ENCODE data around the gene PLXND1. TPM values are rescaled to one million over a fixed set of nuclear protein-coding genes. Genes with fewer than 3 reads are reported as not detected.

PLXND1 gene
- total and polyA plus RNA-seq, 2 donors from 2014 or later: 67.0 to 152 TPM

GRCh38 chr3:129583289-129583688 lies 23.2 kb downstream of the PLXND1 start:
- TF ChIP-seq CTCF (IDR thresholded peaks at IDR 0.05; ENCODE audit: borderline replicate concordance, extremely low read depth, insufficient read depth): no peak
- Histone ChIP-seq H3K4me1 (ENCODE audit: control insufficient read depth in 2 of 3, insufficient read depth in 2 of 3, low read depth in 1 of 3, low read length in 3 of 3) (peaks cover 0 to 4% (median 2%) of the 10 kb centered on the region in 3 donors), H3K9me3 (ENCODE audit: control insufficient read depth in 2 of 3, insufficient read depth in 1 of 3, low read length in 3 of 3) (no peaks in the 10 kb centered on the region), H3K36me3 (ENCODE audit: control insufficient read depth in 2 of 3, insufficient read depth in 3 of 3, low read length in 3 of 3) (peaks cover 0 to 6% (median 0%) of the 10 kb centered on the region in 3 donors), H3K27me3 (ENCODE audit: control insufficient read depth, insufficient read depth, low read length) (no peaks in the 10 kb centered on the region), H3K9ac (ENCODE audit: low read length in 3 of 3) (no peak overlapping the region), H3K4me3 (ENCODE audit: low read length in 3 of 3) (no peak overlapping the region), H3K27ac (ENCODE audit: low read depth in 2 of 2, low read length in 2 of 2) (no peak overlapping the region)
- DNase-seq (no peak), FAIRE-seq (no peak)
- intact Hi-C loops (cut with DNase I): no loop called here

- peaks cover 0 to 6% (median 0%) of the 10 kb centered on the region in 3 donors for H3K36me3 ChIP-seq (ENCODE audit: control insufficient read depth in 2 of 3, insufficient read depth in 3 of 3, low read length in 3 of 3)
- H3K27ac ChIP-seq (ENCODE audit: low read depth in 2 of 2, low read length in 2 of 2): no peak overlapping the region
- intact Hi-C loops (cut with DNase I): no loop called here
- H3K27me3 ChIP-seq (ENCODE audit: control insufficient read depth, insufficient read depth, low read length): no peaks in the 10 kb centered on the region
- H3K9me3 ChIP-seq (ENCODE audit: control insufficient read depth in 2 of 3, insufficient read depth in 1 of 3, low read length in 3 of 3): no peaks in the 10 kb centered on the region
- FAIRE-seq (no peak), DNase-seq (no peak)
- H3K9ac ChIP-seq (ENCODE audit: low read length in 3 of 3): no peak overlapping the region
- TF ChIP-seq CTCF (IDR thresholded peaks at IDR 0.05; ENCODE audit: borderline replicate concordance, extremely low read depth, insufficient read depth): no peak
- H3K4me1 ChIP-seq (ENCODE audit: control insufficient read depth in 2 of 3, insufficient read depth in 2 of 3, low read depth in 1 of 3, low read length in 3 of 3): peaks cover 0 to 6% (median 4%) of the 10 kb centered on the region in 3 donors
- no peak overlapping the region for H3K4me3 ChIP-seq (ENCODE audit: low read length in 3 of 3)
Observed at GRCh38 chr3:129582799-129583198, 23.7 kb downstream of the PLXND1 start.

- no peak overlapping the region for H3K27ac ChIP-seq (ENCODE audit: low read depth in 2 of 2, low read length in 2 of 2)
- intact Hi-C loops (cut with DNase I): no loop called here
- H3K4me1 ChIP-seq (ENCODE audit: control insufficient read depth in 2 of 3, insufficient read depth in 2 of 3, low read depth in 1 of 3, low read length in 3 of 3): peaks cover 0 to 8% (median 0%) of the 10 kb centered on the region in 3 donors
- no peaks in the 10 kb centered on the region for H3K9me3 ChIP-seq (ENCODE audit: control insufficient read depth in 2 of 3, insufficient read depth in 1 of 3, low read length in 3 of 3)
- no peak overlapping the region for H3K9ac ChIP-seq (ENCODE audit: low read length in 3 of 3)
- no peak for TF ChIP-seq CTCF (IDR thresholded peaks at IDR 0.05; ENCODE audit: borderline replicate concordance, extremely low read depth, insufficient read depth)
- no peak for DNase-seq
- FAIRE-seq: no peak
- H3K27me3 ChIP-seq (ENCODE audit: control insufficient read depth, insufficient read depth, low read length): no peaks in the 10 kb centered on the region
- H3K4me3 ChIP-seq (ENCODE audit: low read length in 3 of 3): no peak overlapping the region
- H3K36me3 ChIP-seq (ENCODE audit: control insufficient read depth in 2 of 3, insufficient read depth in 3 of 3, low read length in 3 of 3): peaks cover 0 to 8% (median 0%) of the 10 kb centered on the region in 3 donors
Observed at GRCh38 chr3:129581623-129582022, 24.9 kb downstream of the PLXND1 start.

- no peak for FAIRE-seq
- Histone ChIP-seq H3K9me3 (ENCODE audit: control insufficient read depth in 2 of 3, insufficient read depth in 1 of 3, low read length in 3 of 3) (no peaks in the 10 kb centered on the region), H3K36me3 (ENCODE audit: control insufficient read depth in 2 of 3, insufficient read depth in 3 of 3, low read length in 3 of 3) (peaks cover 0 to 9% (median 0%) of the 10 kb centered on the region in 3 donors), H3K4me1 (ENCODE audit: control insufficient read depth in 2 of 3, insufficient read depth in 2 of 3, low read depth in 1 of 3, low read length in 3 of 3) (peaks cover 0 to 11% (median 0%) of the 10 kb centered on the region in 3 donors), H3K27me3 (ENCODE audit: control insufficient read depth, insufficient read depth, low read length) (no peaks in the 10 kb centered on the region), H3K4me3 (ENCODE audit: low read length in 3 of 3) (no peak overlapping the region), H3K9ac (ENCODE audit: low read length in 3 of 3) (no peak overlapping the region), H3K27ac (ENCODE audit: low read depth in 2 of 2, low read length in 2 of 2) (no peak overlapping the region)
- DNase-seq: no peak
- TF ChIP-seq CTCF (IDR thresholded peaks at IDR 0.05; ENCODE audit: borderline replicate concordance, extremely low read depth, insufficient read depth): no peak
- intact Hi-C loops (cut with DNase I): no loop called here
Observed at GRCh38 chr3:129579991-129580390, 26.5 kb downstream of the PLXND1 start.

Measured in kidney (tissue), 14 donors.